Neural cell (in vitro differentiated cells): ENCODE measurements around the gene ERBB4. TPM values are rescaled to one million over a fixed set of nuclear protein-coding genes. Genes with fewer than 3 reads are reported as not detected.

Source experiments
- H2AFZ ChIP-seq: fragments of 200-600, 300-800 bp; sonication (generic), shearing (Covaris generic); 2 replicates; pipeline ENCODE4 v1.6.0; 2014; ENCODE audit warnings: low read depth, mild to moderate bottlenecking, antibody characterized with exemption, low read length, moderate library complexity
- H3F3A ChIP-seq: fragments of 200-600 bp; shearing (Covaris generic); 2 replicates; pipeline ENCODE4 v1.6.1; 2016; ENCODE audit warnings: mild to moderate bottlenecking, moderate library complexity, mixed read lengths, antibody characterized with exemption, low read length; ENCODE audit not compliant: insufficient read depth, poor library complexity, severe bottlenecking
- H3K27ac ChIP-seq: fragments of 200-600, 300-800 bp; sonication (generic), shearing (Covaris generic); 2 replicates; pipeline ENCODE4 v1.5.1; 2014; ENCODE audit warnings: mild to moderate bottlenecking, low read length, moderate library complexity
- H3K27me3 ChIP-seq: fragments of 300-800, 200-600 bp; sonication (generic), shearing (Covaris generic); 2 replicates; pipeline ENCODE4 v1.6.0; 2014; ENCODE audit warnings: mild to moderate bottlenecking, low read depth, low read length, moderate library complexity; ENCODE audit not compliant: insufficient read depth
- H3K36me3 ChIP-seq: fragments of 300-800, 200-600 bp; sonication (generic), shearing (Covaris generic); 2 replicates; pipeline ENCODE4 v1.5.1; 2014; ENCODE audit warnings: mild to moderate bottlenecking, antibody characterized with exemption, low read length, moderate library complexity; ENCODE audit not compliant: insufficient read depth
- H3K4me2 ChIP-seq: fragments of 300-800, 200-600 bp; sonication (generic), shearing (Covaris generic); 2 replicates; pipeline ENCODE4 v1.6.0; 2014; ENCODE audit warnings: mild to moderate bottlenecking, low read length
- H3K4me3 ChIP-seq: fragments of 300-800, 200-600 bp; sonication (generic), shearing (Covaris generic); 2 replicates; pipeline ENCODE4 v1.5.1; 2014; ENCODE audit warnings: mild to moderate bottlenecking, low read length, moderate library complexity
- H3K79me2 ChIP-seq: fragments of 200-600 bp; shearing (Covaris generic); replicated peaks from 2 replicates; pipeline ENCODE4 v1.6.0; 2014; ENCODE audit warnings: mild to moderate bottlenecking, low read length, moderate library complexity; ENCODE audit not compliant: insufficient read depth
- H3K9ac ChIP-seq: fragments of 300-800, 200-600 bp; sonication (generic), shearing (Covaris generic); 2 replicates; pipeline ENCODE4 v1.6.1; 2016; ENCODE audit warnings: mild to moderate bottlenecking, low read length, mixed read lengths
- H3K9me2 ChIP-seq: fragments of 200-600 bp; shearing (Covaris generic); 2 replicates; pipeline ENCODE4 v1.6.1; 2016; ENCODE audit warnings: mild to moderate bottlenecking, low read length, mixed read lengths; ENCODE audit not compliant: insufficient read depth
- H3K9me3 ChIP-seq: fragments of 200-600, 300-800 bp; sonication (generic), shearing (Covaris generic); 2 replicates; pipeline ENCODE4 v1.6.1; 2016; ENCODE audit warnings: mild to moderate bottlenecking, mixed run types, low read length, moderate library complexity, mixed read lengths
- H4K20me1 ChIP-seq: fragments of 200-600 bp; shearing (Covaris generic); 2 replicates; pipeline ENCODE4 v1.6.1; 2016; ENCODE audit warnings: mild to moderate bottlenecking, mixed run types; ENCODE audit not compliant: insufficient read depth
- CTCF ChIP-seq: fragments of 450-650 bp; IDR thresholded peaks from 2 replicates; pipeline ENCODE4 v1.5.1; 2014; ENCODE audit warnings: antibody characterized with exemption, mild to moderate bottlenecking, moderate library complexity; ENCODE audit not compliant: poor library complexity, severe bottlenecking
- EP300 ChIP-seq: fragments of 450-650 bp; conservative IDR thresholded peaks from 2 replicates; pipeline ENCODE4 v1.6.1; 2014; ENCODE audit warnings: antibody characterized with exemption, mild to moderate bottlenecking, moderate library complexity; ENCODE audit not compliant: poor library complexity, severe bottlenecking
- EZH2 ChIP-seq: fragments of 200-600, 300-800 bp; shearing (Covaris generic), sonication (generic); IDR thresholded peaks from 2 replicates; pipeline ENCODE4 v1.6.1; 2014; ENCODE audit warnings: antibody characterized with exemption, low read length, borderline replicate concordance, mild to moderate bottlenecking; ENCODE audit not compliant: insufficient read depth, poor library complexity, severe bottlenecking
- MXI1 ChIP-seq: fragments of 450-650 bp; conservative IDR thresholded peaks from 2 replicates; pipeline ENCODE4 v1.6.1; 2014; ENCODE audit warnings: antibody characterized with exemption, mild to moderate bottlenecking; ENCODE audit not compliant: poor library complexity, severe bottlenecking
- POLR2AphosphoS5 ChIP-seq: IDR thresholded peaks from 2 replicates; pipeline ENCODE4 v1.6.1; 2012
- RAD21 ChIP-seq: fragments of 450-650 bp; conservative IDR thresholded peaks from 2 replicates; pipeline ENCODE4 v1.6.1; 2014; ENCODE audit warnings: antibody characterized with exemption, mild to moderate bottlenecking, moderate library complexity
- REST ChIP-seq: IDR thresholded peaks from 2 replicates; pipeline ENCODE4 v1.6.1; 2012; ENCODE audit warnings: borderline replicate concordance
- SMC3 ChIP-seq: fragments of 450-650 bp; conservative IDR thresholded peaks from 2 replicates; pipeline ENCODE4 v1.6.1; 2014; ENCODE audit warnings: antibody characterized with exemption, mild to moderate bottlenecking, moderate library complexity; ENCODE audit not compliant: poor library complexity
- TAF1 ChIP-seq: IDR thresholded peaks from 2 replicates; pipeline ENCODE4 v1.6.1; 2012; ENCODE audit warnings: low read depth
- polyA plus RNA-seq: library from polyadenylated mRNA; depleted of rRNA; stranded (reverse); fragments of >200 nt; gene quantifications from 2 replicates; pipeline ENCODE4 v1.2.3, GENCODE V29; 2014

ERBB4 gene
- polyA plus RNA-seq, 1 donor from 2014 or later = 0.69 TPM

GRCh38 chr2:211760103-211760502 is 778.5 kb downstream of the ERBB4 start:
- Histone ChIP-seq H2AFZ (no peak overlapping the region), H3K9me2 (no peaks in the 10 kb centered on the region), H3K9ac (no peak overlapping the region), H3K27ac (no peak overlapping the region), H3F3A (no peaks in the 10 kb centered on the region), H3K27me3 (no peaks in the 10 kb centered on the region), H3K4me2 (no peak overlapping the region), H3K4me3 (no peak overlapping the region), H3K9me3 (no peaks in the 10 kb centered on the region), H3K79me2 (no peaks in the 10 kb centered on the region), H4K20me1 (no peaks in the 10 kb centered on the region), H3K36me3 (no peaks in the 10 kb centered on the region)
- peak; percentile 46 for TF ChIP-seq EP300
- TF ChIP-seq RAD21 = no peak
- TF ChIP-seq EZH2 = no peak
- no peak for TF ChIP-seq SMC3
- peak; percentile 40 for TF ChIP-seq POLR2AphosphoS5
- no peak for TF ChIP-seq CTCF
- no peak for TF ChIP-seq REST
- TF ChIP-seq TAF1 = no peak
- TF ChIP-seq MXI1 = no peak

GRCh38 chr2:211756266-211756665 is 782.3 kb downstream of the ERBB4 start:
- H3K9me2 ChIP-seq = no peaks in the 10 kb centered on the region
- no peak overlapping the region for H3K27ac ChIP-seq
- H3K79me2 ChIP-seq = no peaks in the 10 kb centered on the region
- no peaks in the 10 kb centered on the region for H3F3A ChIP-seq
- no peak overlapping the region for H3K4me3 ChIP-seq
- no peaks in the 10 kb centered on the region for H3K9me3 ChIP-seq
- H3K9ac ChIP-seq = no peak overlapping the region
- H2AFZ ChIP-seq = no peak overlapping the region
- no peak overlapping the region for H3K4me2 ChIP-seq
- no peaks in the 10 kb centered on the region for H4K20me1 ChIP-seq
- no peaks in the 10 kb centered on the region for H3K27me3 ChIP-seq
- no peak for TF ChIP-seq CTCF
- no peak for TF ChIP-seq EZH2
- TF ChIP-seq POLR2AphosphoS5 = no peak
- TF ChIP-seq MXI1 = no peak
- no peak for TF ChIP-seq SMC3
- TF ChIP-seq TAF1 = no peak
- no peak for TF ChIP-seq RAD21
- no peak for TF ChIP-seq REST
- TF ChIP-seq EP300 = no peak
- H3K36me3 ChIP-seq = no peaks in the 10 kb centered on the region
